Hepatocyte (in vitro differentiated cells): ENCODE results near the gene BLOC1S5. TPM values are rescaled to one million over a fixed set of nuclear protein-coding genes. Genes with fewer than 3 reads are reported as not detected.

Experiments
- DNase-seq: peaks from one replicate; pipeline ENCODE4 v3.0.0-alpha.2; 2016; ENCODE audit warnings: low spot score
- H2AFZ ChIP-seq: fragments of 200-600 bp; sonication (generic); 2 replicates; pipeline ENCODE4 v1.6.0; 2016; ENCODE audit warnings: antibody characterized with exemption, mild to moderate bottlenecking
- H3K27ac ChIP-seq: fragments of 200-600 bp; sonication (generic); 2 replicates; pipeline ENCODE4 v1.5.1; 2016; ENCODE audit warnings: mild to moderate bottlenecking
- H3K27me3 ChIP-seq: fragments of 200-600 bp; sonication (generic); 2 replicates; pipeline ENCODE4 v1.6.1; 2016
- H3K36me3 ChIP-seq: fragments of 200-600 bp; sonication (generic); replicated peaks from 2 replicates; pipeline ENCODE4 v1.5.1; 2016; ENCODE audit warnings: low read depth; ENCODE audit not compliant: insufficient read depth
- H3K4me1 ChIP-seq: fragments of 200-600 bp; sonication (generic); 2 replicates; pipeline ENCODE4 v1.5.1; 2016; ENCODE audit warnings: mild to moderate bottlenecking, moderate library complexity; ENCODE audit not compliant: insufficient read depth
- H3K4me2 ChIP-seq: fragments of 200-600 bp; sonication (generic); 2 replicates; pipeline ENCODE4 v1.6.0; 2016
- H3K4me3 ChIP-seq: fragments of 200-600 bp; sonication (generic); 2 replicates; pipeline ENCODE4 v1.5.1; 2016; ENCODE audit warnings: mild to moderate bottlenecking
- H3K79me2 ChIP-seq: fragments of 200-600 bp; sonication (generic); 2 replicates; pipeline ENCODE4 v1.6.0; 2017; ENCODE audit warnings: mild to moderate bottlenecking
- H3K9me2 ChIP-seq: fragments of 200-600 bp; sonication (generic); replicated peaks from 2 replicates; pipeline ENCODE4 v1.6.0; 2017; ENCODE audit warnings: mild to moderate bottlenecking; ENCODE audit not compliant: insufficient read depth
- H3K9me3 ChIP-seq: fragments of 200-600 bp; sonication (generic); 2 replicates; pipeline ENCODE4 v1.5.1; 2016; ENCODE audit warnings: low read depth, mild to moderate bottlenecking
- H4K20me1 ChIP-seq: fragments of 200-600 bp; sonication (generic); 2 replicates; pipeline ENCODE4 v1.6.0; 2016; ENCODE audit warnings: mild to moderate bottlenecking; ENCODE audit not compliant: insufficient read depth, poor library complexity, severe bottlenecking
- EZH2 ChIP-seq: fragments of 200-600 bp; sonication (generic); IDR thresholded peaks from 2 replicates; pipeline ENCODE4 v1.6.1; 2016; ENCODE audit warnings: antibody characterized with exemption, mild to moderate bottlenecking, borderline replicate concordance
- EZH2phosphoT487 ChIP-seq: fragments of 200-600 bp; sonication (generic); IDR thresholded peaks from one replicate; pipeline ENCODE4 v1.6.1; 2018; ENCODE audit warnings: antibody characterized with exemption, mild to moderate bottlenecking, low read depth, moderate library complexity; ENCODE audit not compliant: unreplicated experiment, severe bottlenecking
- WGBS: methylation state at CpG from one replicate; pipeline ENCODE4 v1.1.6; 2016; ENCODE audit warnings: low lambda C conversion rate; ENCODE audit errors: missing lambda C conversion rate; 5-methylcytosine and 5-hydroxymethylcytosine counted together
- polyA plus RNA-seq: library from polyadenylated mRNA; unstranded; fragments of >200 nt; fragmentation: Nextera tagmentation; extraction: Ambion mirVana; gene quantifications from 2 replicates; pipeline ENCODE4 v1.2.1, GENCODE V29; 2016
- total RNA-seq: library from RNA; depleted of rRNA; stranded (reverse); fragments of >200 nt; gene quantifications from 2 replicates; pipeline ENCODE4 v1.2.3, GENCODE V29; 2014
- TF ChIP-seq, protein P1 (sequence below): fragments of 200-600 bp; sonication (generic); IDR thresholded peaks from 2 replicates; pipeline ENCODE4 v1.5.1; 2016; ENCODE audit warnings: antibody characterized with exemption, mild to moderate bottlenecking; ENCODE audit not compliant: poor library complexity

BLOC1S5 gene
- total and polyA plus RNA-seq, 2 experiments from 2014 or later, result 9.9 to 17.6 TPM

DNA sequence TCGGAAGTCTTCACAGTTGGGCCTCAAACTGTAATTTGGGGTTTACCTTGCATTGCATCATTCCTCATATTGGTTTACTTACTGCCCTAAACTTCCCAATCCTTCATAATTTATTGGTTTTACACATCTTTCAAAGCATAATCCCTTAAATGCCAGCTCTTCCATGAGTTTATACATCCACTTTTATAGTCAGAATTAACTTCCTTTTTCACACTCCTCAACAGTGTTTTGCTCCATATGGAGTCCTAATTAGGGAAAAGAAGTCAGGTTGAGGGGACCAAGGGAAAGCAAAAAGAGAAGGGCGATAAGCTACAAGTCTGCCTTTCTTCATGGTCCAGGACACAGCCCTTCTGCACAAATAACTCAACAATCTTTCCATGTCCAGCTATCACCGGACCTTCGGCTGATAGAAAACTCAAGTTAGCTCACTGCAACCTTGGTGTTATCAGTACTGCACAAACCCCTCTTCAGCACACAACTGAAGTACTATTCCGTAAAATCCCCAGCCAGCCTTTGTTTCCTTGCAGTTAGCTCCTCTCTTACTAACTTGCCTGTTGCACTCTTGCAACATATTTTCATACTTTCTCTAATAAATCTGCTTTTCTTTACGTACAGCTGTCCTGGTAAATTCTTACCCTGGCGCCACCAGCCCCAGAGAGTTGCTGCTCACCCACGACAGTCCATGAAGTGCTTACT, 36.1 kb upstream of the BLOC1S5 start:
- TF ChIP-seq, protein P1, sequence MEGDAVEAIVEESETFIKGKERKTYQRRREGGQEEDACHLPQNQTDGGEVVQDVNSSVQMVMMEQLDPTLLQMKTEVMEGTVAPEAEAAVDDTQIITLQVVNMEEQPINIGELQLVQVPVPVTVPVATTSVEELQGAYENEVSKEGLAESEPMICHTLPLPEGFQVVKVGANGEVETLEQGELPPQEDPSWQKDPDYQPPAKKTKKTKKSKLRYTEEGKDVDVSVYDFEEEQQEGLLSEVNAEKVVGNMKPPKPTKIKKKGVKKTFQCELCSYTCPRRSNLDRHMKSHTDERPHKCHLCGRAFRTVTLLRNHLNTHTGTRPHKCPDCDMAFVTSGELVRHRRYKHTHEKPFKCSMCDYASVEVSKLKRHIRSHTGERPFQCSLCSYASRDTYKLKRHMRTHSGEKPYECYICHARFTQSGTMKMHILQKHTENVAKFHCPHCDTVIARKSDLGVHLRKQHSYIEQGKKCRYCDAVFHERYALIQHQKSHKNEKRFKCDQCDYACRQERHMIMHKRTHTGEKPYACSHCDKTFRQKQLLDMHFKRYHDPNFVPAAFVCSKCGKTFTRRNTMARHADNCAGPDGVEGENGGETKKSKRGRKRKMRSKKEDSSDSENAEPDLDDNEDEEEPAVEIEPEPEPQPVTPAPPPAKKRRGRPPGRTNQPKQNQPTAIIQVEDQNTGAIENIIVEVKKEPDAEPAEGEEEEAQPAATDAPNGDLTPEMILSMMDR, result no peak
- TF ChIP-seq EZH2 (no peak), EZH2phosphoT487 (no peak)
- peak overlapping the region; percentile 38 for H3K4me2 ChIP-seq
- H3K4me1 ChIP-seq, result peaks cover 5% of the 10 kb centered on the region
- no peak for DNase-seq
- no peaks in the 10 kb centered on the region for H3K27me3 ChIP-seq
- H3K9me3 ChIP-seq, result no peaks in the 10 kb centered on the region
- H4K20me1 ChIP-seq, result no peaks in the 10 kb centered on the region
- no peaks in the 10 kb centered on the region for H3K9me2 ChIP-seq
- no peak overlapping the region for H2AFZ ChIP-seq
- H3K27ac ChIP-seq, result no peak overlapping the region
- H3K4me3 ChIP-seq, result no peak overlapping the region
- WGBS, result 90% methylated on average over 8 of the region's 8 CpGs
- no peaks in the 10 kb centered on the region for H3K36me3 ChIP-seq
- H3K79me2 ChIP-seq, result peaks cover 51% of the 10 kb centered on the region

DNA sequence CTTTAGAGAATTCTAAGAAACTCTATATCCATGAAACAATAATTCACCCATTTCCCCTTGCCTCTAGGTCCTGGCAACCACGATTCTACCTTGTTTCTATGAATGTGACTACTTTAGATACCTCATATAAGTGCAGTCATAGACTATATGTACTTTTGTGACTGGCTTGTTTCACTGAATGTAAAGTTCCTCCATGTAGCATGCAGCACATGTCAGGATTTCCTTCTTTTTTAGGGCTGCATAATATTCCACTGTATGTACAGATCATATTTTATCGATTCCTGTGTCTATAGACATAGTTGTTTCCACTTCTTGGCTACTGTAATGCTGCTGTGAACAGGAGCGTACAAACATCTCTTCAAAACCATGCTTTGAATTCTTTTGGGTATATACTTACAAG, 26.5 kb upstream of the BLOC1S5 start:
- no peak overlapping the region for H2AFZ ChIP-seq
- no peak overlapping the region for H3K27ac ChIP-seq
- TF ChIP-seq, protein P1, result no peak
- no peak for TF ChIP-seq EZH2
- TF ChIP-seq EZH2phosphoT487, result no peak
- no peaks in the 10 kb centered on the region for H3K4me1 ChIP-seq
- no peaks in the 10 kb centered on the region for H3K36me3 ChIP-seq
- H3K4me3 ChIP-seq, result no peak overlapping the region
- H3K4me2 ChIP-seq, result no peak overlapping the region
- H3K27me3 ChIP-seq, result no peaks in the 10 kb centered on the region
- DNase-seq, result no peak
- 100% methylated on average over 3 of the region's 3 CpGs for WGBS
- H3K9me2 ChIP-seq, result no peaks in the 10 kb centered on the region
- no peaks in the 10 kb centered on the region for H3K79me2 ChIP-seq
- H4K20me1 ChIP-seq, result no peaks in the 10 kb centered on the region
- H3K9me3 ChIP-seq, result no peaks in the 10 kb centered on the region

DNA sequence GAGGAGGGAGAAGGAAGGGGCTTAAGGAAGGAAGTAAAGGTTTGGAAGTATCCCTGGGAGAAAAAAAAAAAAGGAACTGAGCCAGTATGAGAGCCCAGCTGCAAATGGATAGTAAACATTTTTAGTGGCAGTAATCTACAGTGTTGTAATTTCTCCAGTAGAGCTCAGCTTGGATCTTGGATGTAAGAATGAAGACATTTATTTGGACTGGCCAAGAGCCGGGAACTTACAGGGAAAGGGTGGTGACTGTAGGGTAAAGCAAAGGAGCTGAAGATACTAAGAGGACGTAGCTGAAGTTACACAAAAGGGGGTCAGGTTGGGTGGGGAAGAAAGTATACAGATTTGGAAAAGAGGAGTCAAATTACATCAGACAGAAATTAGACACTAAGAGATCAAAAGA, 24.7 kb upstream of the BLOC1S5 start:
- H3K36me3 ChIP-seq, result no peaks in the 10 kb centered on the region

More for the DNA sequence above, 24.7 kb upstream of the BLOC1S5 start:
- Histone ChIP-seq H4K20me1 (no peaks in the 10 kb centered on the region), H3K4me1 (peaks cover 7% of the 10 kb centered on the region), H3K27me3 (no peaks in the 10 kb centered on the region), H3K9me3 (no peaks in the 10 kb centered on the region), H3K79me2 (no peaks in the 10 kb centered on the region), H3K9me2 (no peaks in the 10 kb centered on the region), H2AFZ (no peak overlapping the region), H3K27ac (no peak overlapping the region), H3K4me3 (no peak overlapping the region), H3K4me2 (no peak overlapping the region)
- TF ChIP-seq EZH2phosphoT487, result no peak
- TF ChIP-seq, protein P1, result no peak
- WGBS, result 98% methylated on average over 2 of the region's 2 CpGs
- no peak for DNase-seq
